ENCODE data around the gene FXYD1. TPM values are rescaled to one million over a fixed set of nuclear protein-coding genes. Genes with fewer than 3 reads are reported as not detected.

Gene FXYD1
- total RNA-seq, 1 experiment from 2014 or later = not detected

Other genes starting within 250 kb of the FXYD1 start
- gene ZNF30, start 211.9 kb upstream of the FXYD1 start, total RNA-seq (2014; rRNA removed; shearing (Covaris generic)) = 2.8 and 3.7 TPM in 2 replicates
- 6.3 and 7.6 TPM in 2 replicates for gene ZNF792, start 174.6 kb upstream of the FXYD1 start, total RNA-seq (2014; rRNA removed; shearing (Covaris generic))
- gene GRAMD1A, start 138.5 kb upstream of the FXYD1 start, total RNA-seq (2014; rRNA removed; shearing (Covaris generic)) = 21.3 and 22.0 TPM in 2 replicates
- 9.3 and 9.5 TPM in 2 replicates for gene SCN1B, start 108.4 kb upstream of the FXYD1 start, total RNA-seq (2014; rRNA removed; shearing (Covaris generic))
- not detected in 2 replicates for gene HPN, start 97.1 kb upstream of the FXYD1 start, total RNA-seq (2014; rRNA removed; shearing (Covaris generic))
- gene FXYD3, start 23.0 kb upstream of the FXYD1 start, total RNA-seq (2014; rRNA removed; shearing (Covaris generic)) = not detected in 2 replicates
- gene LGI4, start 3.8 kb upstream of the FXYD1 start, total RNA-seq (2014; rRNA removed; shearing (Covaris generic)) = not detected in 2 replicates
- 0.14 TPM in 1 of 2 replicates, not detected in the other for gene FXYD7, start 4.4 kb downstream of the FXYD1 start, total RNA-seq (2014; rRNA removed; shearing (Covaris generic))
- gene FXYD5, start 15.9 kb downstream of the FXYD1 start, total RNA-seq (2014; rRNA removed; shearing (Covaris generic)) = 173 and 209 TPM in 2 replicates
- not detected in 2 replicates for gene FAM187B, start 89.9 kb downstream of the FXYD1 start, total RNA-seq (2014; rRNA removed; shearing (Covaris generic))
- 1.1 and 1.7 TPM in 2 replicates for gene LSR, start 110.2 kb downstream of the FXYD1 start, total RNA-seq (2014; rRNA removed; shearing (Covaris generic))
- gene USF2, start 130.1 kb downstream of the FXYD1 start, total RNA-seq (2014; rRNA removed; shearing (Covaris generic)) = 64.0 and 65.0 TPM in 2 replicates
- gene HAMP, start 143.7 kb downstream of the FXYD1 start, total RNA-seq (2014; rRNA removed; shearing (Covaris generic)) = 0.15 TPM in 1 of 2 replicates, not detected in the other
- gene MAG, start 153.3 kb downstream of the FXYD1 start, total RNA-seq (2014; rRNA removed; shearing (Covaris generic)) = 0.43 TPM in 1 of 2 replicates, not detected in the other
- gene CD22, start 190.4 kb downstream of the FXYD1 start, total RNA-seq (2014; rRNA removed; shearing (Covaris generic)) = 1.9 and 6.1 TPM in 2 replicates
- not detected in 2 replicates for gene FFAR1, start 209.1 kb downstream of the FXYD1 start, total RNA-seq (2014; rRNA removed; shearing (Covaris generic))
- 0.21 TPM in 1 of 2 replicates, not detected in the other for gene FFAR3, start 219.6 kb downstream of the FXYD1 start, total RNA-seq (2014; rRNA removed; shearing (Covaris generic))
- gene GPR42, start 232.2 kb downstream of the FXYD1 start, total RNA-seq (2014; rRNA removed; shearing (Covaris generic)) = 0.21 TPM in 1 of 2 replicates, not detected in the other